ENCODE measurements around the gene POU2AF3.

The POU2AF3 gene

DNA sequence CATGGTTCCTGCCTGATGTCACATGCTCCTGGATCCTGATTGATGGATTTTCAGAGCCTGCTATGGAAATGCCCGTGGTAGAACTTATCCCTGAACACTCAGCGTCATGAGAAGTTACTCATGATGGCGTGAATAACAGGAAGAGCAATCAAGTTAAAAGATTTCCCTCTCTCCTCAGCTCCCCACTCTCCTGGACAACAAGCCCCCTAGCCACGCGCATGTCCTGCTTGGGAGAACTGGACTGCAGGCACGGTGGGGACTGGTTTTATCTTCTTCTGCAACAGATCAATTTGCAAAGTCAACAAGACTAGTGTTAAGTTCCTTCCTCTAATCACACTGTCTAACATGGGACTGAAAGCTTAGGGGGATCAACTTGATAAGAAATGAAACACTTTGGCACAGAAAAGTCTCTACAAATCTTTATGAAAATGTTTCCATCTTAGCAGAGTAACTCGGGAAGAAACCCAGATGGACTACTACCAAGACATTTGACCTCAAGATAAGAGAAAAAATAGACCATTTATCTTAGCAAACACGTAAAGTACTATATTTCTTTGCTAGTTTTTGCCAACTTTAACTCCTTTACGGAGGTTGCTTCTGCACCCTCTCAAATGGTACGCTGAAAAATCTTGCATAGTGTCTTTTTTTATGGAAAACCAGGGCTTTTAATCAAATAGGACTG is 53.2 kb downstream of the POU2AF3 start:
- in situ Hi-C loops (cut with HindIII; ENCODE audit: low sequenced_read_pairs), result no loop called here

DNA sequence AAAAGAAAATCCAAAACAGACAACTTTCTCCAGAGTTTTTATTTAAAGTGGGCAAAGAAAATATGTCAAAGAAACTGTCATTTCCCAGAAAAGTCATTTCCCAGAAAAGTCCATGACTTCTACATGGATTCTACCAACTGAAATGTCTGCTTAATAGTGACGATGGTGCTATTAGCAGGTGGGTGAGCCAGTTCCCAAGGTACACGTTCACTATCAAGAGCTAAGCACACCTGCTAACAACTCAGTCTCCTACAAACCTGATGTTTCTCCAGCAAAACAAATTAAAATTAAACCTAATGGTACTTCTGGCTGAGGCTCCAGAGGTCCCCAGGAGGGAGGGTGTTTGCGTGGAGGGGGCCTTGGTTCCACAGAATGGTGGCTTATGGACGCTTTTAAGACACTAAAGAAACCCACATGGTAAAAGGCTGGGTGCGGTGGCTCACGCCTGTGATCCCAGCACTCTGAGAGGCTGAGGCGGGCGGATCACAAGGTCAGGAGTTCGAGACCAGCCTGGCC is 53.9 kb downstream of the POU2AF3 start:
- in situ Hi-C loops (cut with HindIII; ENCODE audit: low sequenced_read_pairs), result no loop called here

DNA sequence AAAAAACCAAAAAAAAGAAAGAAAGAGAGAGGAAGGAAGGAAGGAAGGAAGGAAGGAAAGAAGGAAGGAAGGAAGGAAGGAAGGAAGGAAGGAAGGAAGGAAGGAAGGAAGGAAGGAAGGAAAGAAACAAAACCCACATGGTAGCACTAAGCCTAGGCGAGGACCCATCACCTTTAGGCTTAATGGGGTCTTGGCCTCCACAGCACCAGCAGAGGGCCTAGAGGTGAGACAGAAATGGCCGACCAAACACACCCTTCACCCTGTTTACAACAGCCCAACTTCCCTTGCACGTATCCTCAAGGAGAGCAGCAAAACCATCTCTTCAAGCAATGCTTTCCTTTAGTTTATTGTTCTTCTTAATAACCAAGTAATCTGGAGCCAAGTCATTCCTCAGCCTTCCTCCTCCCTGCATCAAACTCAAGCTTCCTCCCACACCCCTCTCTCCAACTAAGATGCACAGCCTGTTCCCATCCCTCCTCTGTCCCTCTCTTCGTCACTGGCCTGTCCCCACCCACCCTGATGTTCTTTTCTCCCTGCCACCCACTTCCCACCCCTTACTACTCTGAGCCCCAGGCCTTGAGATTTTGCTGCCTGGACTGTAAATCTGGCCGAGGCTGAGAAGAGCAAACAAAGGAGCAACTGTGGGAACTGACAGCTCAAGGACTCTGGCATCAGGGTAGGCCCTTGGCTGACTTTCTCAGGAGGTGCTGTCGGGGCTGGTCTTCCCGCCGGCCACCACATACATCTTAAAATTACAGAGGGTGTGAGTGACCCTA is 54.8 kb downstream of the POU2AF3 start:
- in situ Hi-C loops (cut with HindIII; ENCODE audit: low sequenced_read_pairs), result no loop called here

DNA sequence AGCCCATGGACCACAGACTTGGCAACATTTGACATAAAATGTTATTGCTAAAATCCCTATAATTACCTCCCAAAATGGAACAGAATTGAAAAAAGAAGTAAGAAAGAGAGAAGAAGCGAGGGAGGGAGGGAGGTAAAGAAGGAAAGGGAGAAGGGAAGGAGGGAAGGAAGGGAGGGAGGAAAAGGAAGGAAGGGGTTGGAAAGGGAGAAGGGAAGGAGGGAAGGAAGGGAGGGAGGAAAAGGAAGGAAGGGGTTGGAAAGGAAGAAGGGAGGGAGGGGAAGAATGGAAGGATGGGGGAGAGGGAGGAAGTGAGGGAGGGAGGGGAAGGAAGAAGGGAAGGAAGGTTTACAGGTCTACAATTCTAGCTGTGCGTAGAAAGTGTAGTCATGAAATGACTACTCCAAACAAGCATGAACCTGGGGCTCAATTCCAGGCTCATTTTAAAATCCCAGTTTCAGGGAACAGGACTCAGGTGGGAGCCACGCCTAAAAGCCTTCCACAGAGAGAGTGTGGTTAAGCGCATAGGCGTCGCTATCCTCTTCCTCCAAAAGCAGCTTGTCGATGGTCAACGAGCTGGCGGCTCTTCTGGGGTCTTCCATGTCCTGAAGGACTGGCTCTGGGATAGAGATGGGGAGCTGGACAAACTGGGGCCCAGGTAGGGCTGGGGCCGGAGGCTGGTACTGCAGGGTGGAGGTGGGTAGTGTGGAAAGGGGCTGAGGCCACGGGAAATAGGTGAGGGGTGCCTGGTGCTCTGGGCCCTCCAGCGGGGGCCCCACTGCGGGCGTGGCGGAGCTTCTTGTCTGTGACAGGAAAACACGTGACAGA is 55.6 kb downstream of the POU2AF3 start:
- in situ Hi-C loops (cut with HindIII; ENCODE audit: low sequenced_read_pairs), result no loop called here

DNA sequence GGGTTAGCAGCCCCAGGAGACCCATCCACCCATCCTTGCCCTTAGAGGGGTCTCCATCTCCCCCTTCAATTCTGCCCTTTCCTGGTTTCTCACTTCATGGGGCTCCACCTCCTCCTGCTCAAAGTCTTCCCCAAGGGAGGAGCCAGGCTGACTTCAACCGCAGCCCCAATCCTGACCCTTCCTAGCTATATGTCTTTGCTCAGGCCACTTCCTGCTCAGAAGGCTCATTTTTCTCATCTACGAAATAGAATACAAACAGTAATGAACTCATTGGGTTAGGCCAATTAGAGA is 56.2 kb downstream of the POU2AF3 start:
- in situ Hi-C loops (cut with HindIII; ENCODE audit: low sequenced_read_pairs), result no loop called here

DNA sequence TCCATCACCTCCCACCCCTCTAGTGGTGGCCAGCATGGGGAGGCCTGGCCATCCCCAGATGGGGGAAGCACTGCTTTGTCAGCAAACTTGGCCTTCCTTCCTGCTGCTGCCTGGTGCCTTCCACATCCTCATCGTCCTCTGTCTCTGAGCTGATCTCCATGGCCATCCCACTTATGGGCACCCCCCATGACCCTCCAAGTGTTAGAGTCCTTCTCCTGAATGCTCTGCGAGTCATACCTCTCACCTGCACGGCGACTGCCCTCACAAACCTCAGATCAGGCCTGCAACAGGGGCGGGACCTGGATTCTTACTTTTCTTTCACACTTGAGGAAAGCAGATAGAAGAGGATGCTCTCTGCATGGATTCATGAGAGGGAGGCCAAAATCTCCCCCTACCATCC is 56.8 kb downstream of the POU2AF3 start:
- in situ Hi-C loops (cut with HindIII; ENCODE audit: low sequenced_read_pairs), result no loop called here

DNA sequence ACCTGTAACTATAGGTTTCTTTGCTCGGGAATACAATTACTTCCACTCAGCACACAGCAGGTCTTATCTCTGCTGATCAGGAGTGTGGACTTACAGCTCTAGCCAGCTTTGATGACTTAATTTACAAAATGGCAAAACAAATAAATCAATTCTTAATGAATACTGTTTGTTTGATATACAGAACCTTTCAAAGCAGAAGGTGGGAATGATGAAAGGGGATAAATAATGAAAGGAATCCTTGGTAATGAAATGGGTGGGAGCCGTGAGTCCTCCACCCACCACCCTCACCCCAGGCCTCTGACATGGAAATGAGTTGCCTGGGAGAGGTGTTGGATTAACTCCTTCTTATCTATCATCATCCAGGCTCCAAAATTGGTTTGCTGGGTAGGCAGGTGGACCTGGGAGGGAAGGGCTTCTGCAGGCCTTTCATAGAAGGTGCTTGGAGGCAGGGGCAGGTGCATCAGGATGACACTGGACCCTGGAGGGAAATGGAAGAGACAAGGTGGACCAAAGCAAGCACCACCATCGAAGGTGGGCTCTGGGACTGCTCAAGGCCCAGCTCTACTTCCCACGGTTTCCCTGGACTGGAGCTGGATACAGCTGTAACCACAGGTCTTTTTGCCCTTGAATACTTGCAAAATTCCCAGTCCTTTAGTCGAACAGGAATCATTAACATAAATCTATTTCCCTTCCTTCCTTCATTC is 57.8 kb downstream of the POU2AF3 start:
- in situ Hi-C loops (cut with HindIII; ENCODE audit: low sequenced_read_pairs), result no loop called here

DNA sequence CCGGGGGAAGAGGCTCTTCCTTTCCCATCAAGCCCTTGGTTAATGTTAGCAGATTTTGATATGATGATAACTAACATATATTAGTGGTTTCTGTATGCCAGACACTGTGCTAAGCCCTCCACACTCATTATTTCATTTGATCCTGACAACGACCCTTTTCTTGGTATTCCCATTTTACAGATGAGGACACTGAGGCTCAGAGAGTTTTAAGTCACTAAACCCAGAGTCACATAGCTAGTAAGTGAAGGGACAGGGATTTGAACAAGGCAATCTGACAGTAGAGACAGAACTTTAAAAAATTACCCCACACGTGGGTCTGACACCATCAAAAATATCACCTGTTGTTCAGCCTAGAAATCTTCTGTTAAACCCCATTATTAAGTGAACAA is 58.3 kb downstream of the POU2AF3 start:
- in situ Hi-C loops (cut with HindIII; ENCODE audit: low sequenced_read_pairs), result no loop called here

DNA sequence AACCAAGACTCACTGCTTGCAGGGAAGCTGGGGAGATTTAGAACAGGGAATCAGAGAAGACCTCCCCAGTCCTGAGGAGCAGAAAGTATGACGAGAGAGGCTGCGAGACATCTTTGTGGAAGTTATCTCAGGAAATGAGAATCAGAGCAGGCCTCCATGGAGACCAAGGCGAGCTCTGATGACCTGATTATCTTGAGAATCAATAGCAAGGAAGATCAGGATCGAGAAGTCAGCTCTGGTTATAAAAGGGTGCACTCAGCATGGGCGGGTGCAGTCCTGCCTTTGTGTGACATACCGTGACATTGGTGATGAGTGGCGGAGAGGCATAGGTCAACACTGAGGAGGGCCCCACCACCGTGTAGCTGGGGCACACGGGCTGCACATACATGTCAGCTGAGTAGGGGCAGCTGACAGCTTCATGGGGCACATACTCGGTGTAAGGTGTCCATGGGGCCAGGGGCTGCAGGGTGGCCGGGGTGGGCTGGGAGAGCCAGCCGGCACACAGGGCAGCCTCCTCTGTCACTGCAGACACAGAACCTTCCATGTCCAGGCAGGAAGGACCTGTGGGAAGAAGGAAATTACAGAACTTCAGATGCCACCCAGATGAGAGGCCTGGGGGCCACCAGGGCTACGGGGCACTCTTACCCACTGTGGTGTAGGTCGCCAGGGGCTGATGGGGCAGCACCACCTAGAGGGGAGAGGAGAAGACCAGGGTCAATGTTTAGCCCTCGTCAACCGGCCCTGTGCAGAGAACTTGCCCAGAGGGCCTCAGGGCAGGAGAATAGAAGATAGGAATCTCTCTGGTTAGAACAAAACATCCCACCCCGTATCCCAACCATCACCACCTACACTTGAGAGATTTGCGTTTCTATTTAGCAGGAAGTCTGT is 59.0 kb downstream of the POU2AF3 start:
- in situ Hi-C loops (cut with HindIII; ENCODE audit: low sequenced_read_pairs), result no loop called here

All from DLD1 (cell line).